ENCODE data around the gene TRIM56.
"Not testable (repeated sequence)": the region's sequence is repeated elsewhere in the genome, so short reads cannot be mapped to it uniquely, and the experiment has no call there.

The TRIM56 gene

DNA sequence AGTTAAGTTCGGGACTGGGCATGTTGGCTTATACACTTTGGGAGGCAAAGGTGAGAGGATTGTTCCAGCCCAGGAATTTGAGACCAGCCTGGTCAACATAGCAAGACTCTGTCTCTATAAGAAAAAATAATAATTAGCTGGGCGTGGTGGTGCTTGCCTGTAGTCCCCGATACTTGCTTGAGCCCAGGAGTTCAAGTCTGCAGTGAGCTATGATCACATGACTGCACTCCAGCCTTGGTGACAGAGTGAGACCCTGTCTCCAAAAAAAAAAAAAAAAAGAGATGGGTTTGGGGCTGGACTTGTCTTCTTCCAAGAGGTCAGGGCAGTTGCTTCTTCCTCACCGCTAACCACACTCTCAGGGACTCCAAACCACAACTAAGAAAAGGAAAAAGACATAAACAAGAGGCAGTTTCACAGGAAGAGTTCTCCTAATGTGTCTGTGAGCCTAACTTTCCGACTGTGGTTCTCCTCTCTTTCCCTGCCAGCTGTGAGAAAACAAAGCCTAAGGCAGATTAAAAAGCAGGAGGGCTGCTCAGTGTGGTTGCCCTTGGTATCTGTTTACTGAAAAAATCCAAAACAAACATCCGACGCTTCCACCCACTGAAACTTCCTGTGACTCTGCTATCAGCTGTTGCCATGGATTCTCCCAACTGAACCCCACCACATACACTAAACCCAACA, 39.2 kb downstream of the TRIM56 start:
- H3K27ac ChIP-seq (ENCODE audit: low read depth, low read length) = no peak overlapping the region
- peaks cover 47% of the 10 kb centered on the region for H3K4me1 ChIP-seq (ENCODE audit: control insufficient read depth, insufficient read depth, low read length)
- H3K27me3 ChIP-seq (ENCODE audit: control insufficient read depth, insufficient read depth, low read length) = no peaks in the 10 kb centered on the region
- no peak overlapping the region for H3K9ac ChIP-seq (ENCODE audit: low read length)
- no peak overlapping the region for H3K4me3 ChIP-seq (ENCODE audit: low read depth, low read length)
- peaks cover 4% of the 10 kb centered on the region; the same call in 1 of the 2 replicates for H3K36me3 ChIP-seq (ENCODE audit: control insufficient read depth, insufficient read depth, low read length)
- H3K9me3 ChIP-seq (ENCODE audit: control insufficient read depth, insufficient read depth, low read depth, low read length) = peaks cover 2% of the 10 kb centered on the region

DNA sequence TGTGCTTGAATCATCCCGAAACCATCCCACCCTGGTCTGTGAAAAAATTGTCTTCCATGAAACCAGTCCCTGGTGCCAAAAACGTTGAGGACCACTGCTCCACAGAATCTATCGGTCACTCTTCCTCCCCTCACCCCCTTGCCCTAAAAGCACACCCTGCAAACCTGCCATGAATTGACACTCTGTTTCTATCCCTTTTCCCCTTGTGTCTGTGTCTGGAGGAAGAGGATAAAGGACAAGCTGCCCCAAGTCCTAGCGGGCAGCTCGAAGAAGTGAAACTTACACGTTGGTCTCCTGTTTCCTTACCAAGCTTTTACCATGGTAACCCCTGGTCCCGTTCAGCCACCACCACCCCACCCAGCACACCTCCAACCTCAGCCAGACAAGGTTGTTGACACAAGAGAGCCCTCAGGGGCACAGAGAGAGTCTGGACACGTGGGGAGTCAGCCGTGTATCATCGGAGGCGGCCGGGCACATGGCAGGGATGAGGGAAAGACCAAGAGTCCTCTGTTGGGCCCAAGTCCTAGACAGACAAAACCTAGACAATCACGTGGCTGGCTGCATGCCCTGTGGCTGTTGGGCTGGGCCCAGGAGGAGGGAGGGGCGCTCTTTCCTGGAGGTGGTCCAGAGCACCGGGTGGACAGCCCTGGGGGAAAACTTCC, 40.8 kb downstream of the TRIM56 start:
- Histone ChIP-seq H3K9ac (ENCODE audit: low read length) (peak overlapping the region; percentile 13), H3K27ac (ENCODE audit: low read depth, low read length) (no peak overlapping the region), H3K36me3 (ENCODE audit: control insufficient read depth, insufficient read depth, low read length) (peaks cover 10% of the 10 kb centered on the region; the same call in 1 of the 2 replicates), H3K27me3 (ENCODE audit: control insufficient read depth, insufficient read depth, low read length) (no peaks in the 10 kb centered on the region), H3K4me1 (ENCODE audit: control insufficient read depth, insufficient read depth, low read length) (peaks cover 42% of the 10 kb centered on the region), H3K9me3 (ENCODE audit: control insufficient read depth, insufficient read depth, low read depth, low read length) (peaks cover 2% of the 10 kb centered on the region), H3K4me3 (ENCODE audit: low read depth, low read length) (no peak overlapping the region; the same call in 1 of the 2 replicates)

DNA sequence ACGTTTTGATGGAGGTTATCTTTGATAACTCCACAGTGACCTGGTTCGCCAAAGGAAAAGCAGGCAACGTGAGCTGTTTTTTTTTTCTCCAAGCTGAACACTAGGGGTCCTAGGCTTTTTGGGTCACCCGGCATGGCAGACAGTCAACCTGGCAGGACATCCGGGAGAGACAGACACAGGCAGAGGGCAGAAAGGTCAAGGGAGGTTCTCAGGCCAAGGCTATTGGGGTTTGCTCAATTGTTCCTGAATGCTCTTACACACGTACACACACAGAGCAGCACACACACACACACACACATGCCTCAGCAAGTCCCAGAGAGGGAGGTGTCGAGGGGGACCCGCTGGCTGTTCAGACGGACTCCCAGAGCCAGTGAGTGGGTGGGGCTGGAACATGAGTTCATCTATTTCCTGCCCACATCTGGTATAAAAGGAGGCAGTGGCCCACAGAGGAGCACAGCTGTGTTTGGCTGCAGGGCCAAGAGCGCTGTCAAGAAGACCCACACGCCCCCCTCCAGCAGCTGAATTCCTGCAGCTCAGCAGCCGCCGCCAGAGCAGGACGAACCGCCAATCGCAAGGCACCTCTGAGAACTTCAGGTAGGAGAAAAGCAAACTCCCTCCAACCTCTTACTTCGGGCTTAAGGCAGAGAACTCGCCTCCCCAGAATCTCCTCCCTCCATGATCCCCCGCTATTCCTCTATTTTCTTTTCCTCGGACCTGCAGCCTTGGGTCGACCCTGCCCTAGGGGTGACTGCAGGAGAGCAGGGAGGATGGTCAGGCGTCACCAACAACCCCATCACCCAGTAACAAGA, 41.6 kb downstream of the TRIM56 start, which contains the start of gene SERPINE1:
SERPINE1 (plus strand) TSS at position 454 of the 809 bp plus-strand sequence. CDS start 1,290 bp downstream, outside the sequence.
- H3K27ac ChIP-seq (ENCODE audit: low read depth, low read length) = no peak within 1 kb of the TSS
- peaks cover 10% of the 10 kb centered on the region; the same call in 1 of the 2 replicates for H3K36me3 ChIP-seq (ENCODE audit: control insufficient read depth, insufficient read depth, low read length)
- H3K27me3 ChIP-seq (ENCODE audit: control insufficient read depth, insufficient read depth, low read length) = no peaks in the 10 kb centered on the region
- H3K4me1 ChIP-seq (ENCODE audit: control insufficient read depth, insufficient read depth, low read length) = peaks cover 40% of the 10 kb centered on the region
- peak within 1 kb of the TSS; percentile 37 for H3K4me3 ChIP-seq (ENCODE audit: low read depth, low read length)
- peak within 1 kb of the TSS; percentile 50 for H3K9ac ChIP-seq (ENCODE audit: low read length)
- H3K9me3 ChIP-seq (ENCODE audit: control insufficient read depth, insufficient read depth, low read depth, low read length) = peaks cover 2% of the 10 kb centered on the region

DNA sequence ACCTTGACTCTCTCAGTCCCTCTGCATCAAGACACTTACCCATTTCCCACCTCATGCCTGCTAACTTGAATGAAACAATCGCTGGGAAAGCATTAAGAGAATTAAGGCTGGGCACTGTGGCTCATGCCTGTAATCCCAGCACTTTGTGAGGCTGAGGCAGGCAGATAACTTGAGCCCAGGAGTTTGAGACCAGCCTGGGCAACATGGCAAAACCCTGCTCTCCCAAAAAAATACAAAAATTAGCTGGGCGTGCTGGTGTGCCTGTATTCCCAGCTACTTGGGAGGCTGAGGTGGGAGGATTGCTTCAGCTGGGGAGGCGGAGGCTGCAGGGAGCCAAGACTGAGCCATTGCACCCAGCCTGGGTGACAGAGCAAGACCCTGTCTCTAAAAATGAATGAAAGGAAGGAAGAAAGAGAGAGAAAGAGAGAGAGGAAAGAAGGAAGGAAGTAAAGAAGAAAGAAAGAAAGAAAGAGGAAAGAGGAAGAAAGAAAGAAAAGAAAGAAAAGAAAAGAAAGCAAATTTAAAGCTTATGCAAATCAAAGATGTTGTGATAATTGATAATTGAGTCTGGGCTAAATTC, 42.3 kb downstream of the TRIM56 start:
- Histone ChIP-seq H3K4me1 (ENCODE audit: control insufficient read depth, insufficient read depth, low read length) (peaks cover 33% of the 10 kb centered on the region), H3K36me3 (ENCODE audit: control insufficient read depth, insufficient read depth, low read length) (peaks cover 14% of the 10 kb centered on the region; the same call in 1 of the 2 replicates), H3K4me3 (ENCODE audit: low read depth, low read length) (peak overlapping the region; percentile 37), H3K27me3 (ENCODE audit: control insufficient read depth, insufficient read depth, low read length) (no peaks in the 10 kb centered on the region), H3K9ac (ENCODE audit: low read length) (peak overlapping the region; percentile 50), H3K27ac (ENCODE audit: low read depth, low read length) (no peak overlapping the region), H3K9me3 (ENCODE audit: control insufficient read depth, insufficient read depth, low read depth, low read length) (peaks cover 2% of the 10 kb centered on the region)

DNA sequence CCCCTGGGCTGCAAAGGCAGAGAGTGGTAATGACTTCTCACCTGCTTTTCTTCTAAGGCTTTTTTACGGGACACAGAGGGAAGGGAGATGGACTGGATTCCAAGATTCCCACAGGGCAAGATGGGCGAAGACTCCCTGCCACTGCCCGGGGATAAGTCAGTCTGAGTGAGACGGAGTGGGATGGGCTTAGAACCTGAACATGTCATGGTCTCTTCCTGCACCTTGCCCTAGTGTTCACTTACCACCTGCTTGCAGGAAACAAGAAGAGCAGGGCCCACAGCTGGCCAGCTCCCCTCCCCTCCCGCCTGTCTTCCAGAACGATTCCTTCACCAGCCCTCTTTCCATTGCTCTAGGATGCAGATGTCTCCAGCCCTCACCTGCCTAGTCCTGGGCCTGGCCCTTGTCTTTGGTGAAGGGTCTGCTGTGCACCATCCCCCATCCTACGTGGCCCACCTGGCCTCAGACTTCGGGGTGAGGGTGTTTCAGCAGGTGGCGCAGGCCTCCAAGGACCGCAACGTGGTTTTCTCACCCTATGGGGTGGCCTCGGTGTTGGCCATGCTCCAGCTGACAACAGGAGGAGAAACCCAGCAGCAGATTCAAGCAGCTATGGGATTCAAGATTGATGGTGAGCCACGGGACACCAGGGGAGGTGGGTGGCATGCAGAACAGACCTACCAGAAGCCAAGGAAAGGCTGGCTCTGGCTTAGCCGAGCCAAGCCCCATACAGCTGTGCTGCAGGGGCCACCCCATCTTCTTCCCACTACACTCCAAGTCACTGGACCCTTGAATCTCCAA, 43.0 kb downstream of the TRIM56 start:
- Histone ChIP-seq H3K27ac (ENCODE audit: low read depth, low read length) (no peak overlapping the region), H3K36me3 (ENCODE audit: control insufficient read depth, insufficient read depth, low read length) (peaks cover 14% of the 10 kb centered on the region; the same call in 1 of the 2 replicates), H3K9ac (ENCODE audit: low read length) (peak overlapping the region; percentile 32), H3K27me3 (ENCODE audit: control insufficient read depth, insufficient read depth, low read length) (no peaks in the 10 kb centered on the region), H3K9me3 (ENCODE audit: control insufficient read depth, insufficient read depth, low read depth, low read length) (peaks cover 2% of the 10 kb centered on the region), H3K4me3 (ENCODE audit: low read depth, low read length) (peak overlapping the region; percentile 16; the same call in 1 of the 2 replicates), H3K4me1 (ENCODE audit: control insufficient read depth, insufficient read depth, low read length) (peaks cover 28% of the 10 kb centered on the region)

DNA sequence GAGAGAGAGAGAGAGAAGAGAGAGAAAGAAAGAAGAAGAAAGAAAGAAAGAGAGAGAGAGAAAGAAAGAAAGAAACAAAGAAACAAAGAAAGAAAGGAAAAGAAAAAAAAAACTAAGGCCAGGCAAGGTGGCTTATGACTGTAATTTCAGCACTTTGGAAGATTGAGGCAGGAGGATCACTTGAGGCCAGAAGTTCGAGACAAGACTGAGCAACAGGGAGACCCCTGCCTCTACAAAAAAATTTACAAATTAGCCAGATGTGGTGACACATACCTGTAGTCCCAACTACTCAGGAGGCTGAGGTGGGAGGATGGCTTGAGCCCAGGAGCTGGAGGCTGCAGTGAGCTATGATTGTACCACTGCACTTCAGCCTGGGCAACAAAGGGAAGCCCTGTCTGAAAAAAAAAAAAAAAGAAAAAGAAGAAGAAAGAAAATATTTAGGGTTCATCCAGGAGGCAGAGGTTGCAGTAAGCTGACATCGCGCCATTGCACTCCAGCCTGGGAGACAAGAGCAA, 44.4 kb downstream of the TRIM56 start:
- no peak overlapping the region for H3K27ac ChIP-seq (ENCODE audit: low read depth, low read length)
- peaks cover 38% of the 10 kb centered on the region for H3K4me1 ChIP-seq (ENCODE audit: control insufficient read depth, insufficient read depth, low read length)
- H3K9me3 ChIP-seq (ENCODE audit: control insufficient read depth, insufficient read depth, low read depth, low read length) = peaks cover 2% of the 10 kb centered on the region
- H3K4me3 ChIP-seq (ENCODE audit: low read depth, low read length) = no peak overlapping the region
- H3K36me3 ChIP-seq (ENCODE audit: control insufficient read depth, insufficient read depth, low read length) = peaks cover 19% of the 10 kb centered on the region; the same call in 1 of the 2 replicates
- H3K27me3 ChIP-seq (ENCODE audit: control insufficient read depth, insufficient read depth, low read length) = no peaks in the 10 kb centered on the region
- H3K9ac ChIP-seq (ENCODE audit: low read length) = no peak overlapping the region

DNA sequence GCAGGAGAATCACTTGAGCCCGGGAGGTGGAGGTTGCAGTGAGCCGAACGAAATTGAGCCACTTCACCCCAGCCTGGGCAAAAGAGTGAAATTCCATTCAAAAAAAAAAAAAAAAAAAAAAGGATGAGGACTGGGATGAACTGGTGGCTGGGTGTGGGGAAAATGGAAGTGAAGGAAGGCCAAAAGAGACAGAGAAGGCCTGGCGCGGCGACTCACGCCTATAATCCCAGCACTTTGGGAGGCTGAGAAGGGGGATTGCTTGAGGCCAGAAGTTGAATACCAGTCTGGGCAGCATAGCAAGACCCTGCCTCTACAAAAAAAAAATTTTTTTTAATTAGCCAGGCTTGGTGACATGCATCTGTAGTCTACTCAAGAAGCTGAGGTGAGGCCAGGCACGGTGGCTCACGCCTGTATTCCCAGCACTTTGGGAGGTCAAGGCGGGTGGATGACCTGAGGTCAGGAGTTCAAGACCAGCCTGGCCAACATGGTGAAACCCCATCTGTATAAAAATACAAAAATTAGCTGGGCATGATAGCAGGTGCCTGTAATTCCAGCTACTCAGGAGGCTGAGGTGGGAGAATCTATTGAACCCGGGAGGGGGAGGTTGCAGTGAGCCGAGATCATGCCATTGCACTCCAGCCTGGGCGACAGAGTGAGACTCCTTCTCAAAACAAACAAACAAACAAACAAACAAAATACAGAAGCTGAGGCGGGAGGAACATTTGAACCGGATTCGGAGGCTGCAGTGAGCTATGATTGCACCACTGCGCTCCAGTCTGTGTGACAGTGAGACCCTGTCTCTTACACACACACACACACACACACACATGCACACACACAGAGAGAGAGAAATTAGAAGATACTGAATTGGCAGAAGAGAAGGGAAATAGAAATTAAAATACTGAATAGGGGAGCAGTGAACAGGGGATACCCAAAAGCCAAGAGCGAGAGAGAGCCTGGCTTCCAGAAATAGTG, 47.6 kb downstream of the TRIM56 start:
- H3K27me3 ChIP-seq (ENCODE audit: control insufficient read depth, insufficient read depth, low read length); H3K9ac ChIP-seq (ENCODE audit: low read length); H3K4me3 ChIP-seq (ENCODE audit: low read depth, low read length); H3K9me3 ChIP-seq (ENCODE audit: control insufficient read depth, insufficient read depth, low read depth, low read length); H3K27ac ChIP-seq (ENCODE audit: low read depth, low read length): not testable (repeated sequence)
- H3K4me1 ChIP-seq (ENCODE audit: control insufficient read depth, insufficient read depth, low read length) = peaks cover 25% of the 10 kb centered on the region
- peaks cover 22% of the 10 kb centered on the region; the same call in 1 of the 2 replicates for H3K36me3 ChIP-seq (ENCODE audit: control insufficient read depth, insufficient read depth, low read length)

DNA sequence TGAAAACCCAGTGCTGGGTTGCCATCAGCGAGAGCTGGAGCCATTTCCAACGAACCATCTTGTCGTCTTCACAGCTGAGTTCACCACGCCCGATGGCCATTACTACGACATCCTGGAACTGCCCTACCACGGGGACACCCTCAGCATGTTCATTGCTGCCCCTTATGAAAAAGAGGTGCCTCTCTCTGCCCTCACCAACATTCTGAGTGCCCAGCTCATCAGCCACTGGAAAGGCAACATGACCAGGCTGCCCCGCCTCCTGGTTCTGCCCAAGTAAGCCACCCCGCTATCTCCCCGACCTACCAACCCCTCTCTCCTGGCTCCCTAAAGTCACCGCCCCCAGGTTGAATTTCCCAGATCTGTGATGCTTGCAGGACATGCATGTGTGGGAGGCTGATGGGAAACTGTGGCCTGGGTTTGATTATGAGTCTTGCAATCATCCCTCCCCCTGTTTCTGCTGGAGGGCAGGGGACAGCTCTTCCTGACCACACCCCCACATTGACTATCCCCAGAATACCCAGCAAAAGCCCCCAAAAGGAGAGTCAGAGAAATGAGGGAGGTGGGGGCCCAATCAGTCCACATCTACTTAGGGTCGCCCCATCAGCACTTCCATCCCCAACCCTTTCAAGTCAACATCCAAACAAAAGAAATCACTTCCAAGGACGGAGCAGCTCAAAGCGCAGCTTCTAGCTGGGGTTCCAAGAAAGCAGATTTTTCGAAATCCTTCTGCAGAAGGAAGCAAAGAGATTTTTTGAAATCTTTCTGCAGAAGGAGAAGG, 48.5 kb downstream of the TRIM56 start:
- H3K4me3 ChIP-seq (ENCODE audit: low read depth, low read length) = no peak overlapping the region
- H3K27me3 ChIP-seq (ENCODE audit: control insufficient read depth, insufficient read depth, low read length) = no peaks in the 10 kb centered on the region
- peaks cover 18% of the 10 kb centered on the region for H3K4me1 ChIP-seq (ENCODE audit: control insufficient read depth, insufficient read depth, low read length)
- H3K9ac ChIP-seq (ENCODE audit: low read length) = no peak overlapping the region
- no peaks in the 10 kb centered on the region for H3K9me3 ChIP-seq (ENCODE audit: control insufficient read depth, insufficient read depth, low read depth, low read length)
- H3K27ac ChIP-seq (ENCODE audit: low read depth, low read length) = no peak overlapping the region
- peaks cover 18% of the 10 kb centered on the region; the same call in 1 of the 2 replicates for H3K36me3 ChIP-seq (ENCODE audit: control insufficient read depth, insufficient read depth, low read length)
